ENCODE results near the gene GAS6. TPM values are rescaled to one million over a fixed set of nuclear protein-coding genes. Genes with fewer than 3 reads are reported as not detected.

Gene GAS6
- total RNA-seq, 1 donor from 2014 or later: 215 TPM

DNA sequence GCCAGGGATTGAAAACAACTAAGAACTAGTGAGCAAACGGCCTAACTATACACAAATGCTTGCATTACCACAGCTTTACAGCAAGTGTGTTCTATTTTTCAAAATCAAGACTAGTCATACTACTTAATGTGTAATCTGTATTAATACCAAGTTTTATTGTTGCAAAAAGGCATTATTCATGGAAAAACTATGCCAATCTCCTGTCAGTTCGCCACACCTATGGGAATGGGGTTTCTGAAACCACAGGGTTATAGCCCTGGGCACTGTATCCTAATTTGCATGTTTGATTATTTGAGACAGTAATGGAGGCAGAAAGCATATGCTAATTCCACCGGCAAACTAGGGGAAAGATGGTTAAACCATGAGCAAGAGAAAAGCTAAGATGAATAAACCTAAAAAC, 14.3 kb downstream of the GAS6 start:
- no peak for DNase-seq (ENCODE audit: extremely low spot score in 2 of 2)
- TF ChIP-seq POLR2A (IDR thresholded peaks at IDR 0.05): no peak
- TF ChIP-seq, protein P1, sequence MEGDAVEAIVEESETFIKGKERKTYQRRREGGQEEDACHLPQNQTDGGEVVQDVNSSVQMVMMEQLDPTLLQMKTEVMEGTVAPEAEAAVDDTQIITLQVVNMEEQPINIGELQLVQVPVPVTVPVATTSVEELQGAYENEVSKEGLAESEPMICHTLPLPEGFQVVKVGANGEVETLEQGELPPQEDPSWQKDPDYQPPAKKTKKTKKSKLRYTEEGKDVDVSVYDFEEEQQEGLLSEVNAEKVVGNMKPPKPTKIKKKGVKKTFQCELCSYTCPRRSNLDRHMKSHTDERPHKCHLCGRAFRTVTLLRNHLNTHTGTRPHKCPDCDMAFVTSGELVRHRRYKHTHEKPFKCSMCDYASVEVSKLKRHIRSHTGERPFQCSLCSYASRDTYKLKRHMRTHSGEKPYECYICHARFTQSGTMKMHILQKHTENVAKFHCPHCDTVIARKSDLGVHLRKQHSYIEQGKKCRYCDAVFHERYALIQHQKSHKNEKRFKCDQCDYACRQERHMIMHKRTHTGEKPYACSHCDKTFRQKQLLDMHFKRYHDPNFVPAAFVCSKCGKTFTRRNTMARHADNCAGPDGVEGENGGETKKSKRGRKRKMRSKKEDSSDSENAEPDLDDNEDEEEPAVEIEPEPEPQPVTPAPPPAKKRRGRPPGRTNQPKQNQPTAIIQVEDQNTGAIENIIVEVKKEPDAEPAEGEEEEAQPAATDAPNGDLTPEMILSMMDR (IDR thresholded peaks at IDR 0.05): no peak
- TF ChIP-seq POLR2AphosphoS5 (IDR thresholded peaks at IDR 0.05; ENCODE audit: insufficient read depth in 1 of 2, low read depth in 1 of 2): no peak
- Histone ChIP-seq H3K4me3 (no peak overlapping the region), H3K36me3 (peaks cover 0 to 18% of the 10 kb centered on the region in 2 donors), H3K27ac (peak overlapping the region; percentile 35), H3K9me3 (no peaks in the 10 kb centered on the region), H3K4me1 (peaks cover 74% of the 10 kb centered on the region), H3K27me3 (no peaks in the 10 kb centered on the region)
- intact Hi-C loops (cut with DNase I): no loop called here

DNA sequence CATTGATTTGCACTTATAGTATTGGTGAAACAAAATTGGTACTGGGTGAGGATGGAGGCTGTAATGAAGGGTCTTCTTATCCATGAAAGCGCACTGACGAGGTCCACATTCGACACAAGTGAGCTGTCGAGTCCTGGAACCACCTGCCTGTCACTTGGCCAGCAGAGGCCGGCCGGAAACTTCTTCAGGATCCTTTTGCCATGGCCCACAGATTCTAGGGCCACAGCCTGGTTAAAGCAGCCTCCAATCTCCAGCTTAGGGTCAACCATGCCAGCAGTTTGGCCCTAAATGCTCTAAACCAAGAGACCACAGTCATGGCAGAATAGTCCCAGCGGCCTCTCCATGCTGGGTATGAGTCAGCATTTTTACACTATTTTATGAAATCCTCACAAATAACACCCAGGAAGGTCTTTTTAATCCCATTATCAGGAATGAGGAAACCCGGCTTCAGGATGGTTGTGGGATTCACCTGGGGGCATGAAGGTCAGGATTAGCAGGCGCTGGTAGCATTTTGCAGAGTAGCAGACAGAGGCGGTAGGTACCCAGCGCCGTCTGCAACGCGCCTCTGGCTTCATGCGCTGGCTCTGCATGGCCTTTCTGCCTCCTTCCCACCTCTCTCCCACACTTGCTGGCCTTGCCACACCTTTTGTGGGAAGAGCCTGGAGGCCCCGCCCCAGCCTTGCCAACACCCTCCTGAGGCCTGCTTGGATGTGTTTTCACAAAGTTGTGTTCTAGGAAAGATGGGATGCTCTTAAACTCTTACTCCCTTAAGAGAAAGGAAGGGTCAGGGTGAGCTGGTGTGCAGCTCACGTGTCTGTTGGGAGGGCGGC, 15.2 kb downstream of the GAS6 start:
- H3K27me3 ChIP-seq: no peaks in the 10 kb centered on the region
- no peaks in the 10 kb centered on the region for H3K9me3 ChIP-seq
- H3K4me3 ChIP-seq: no peak overlapping the region
- DNase-seq (ENCODE audit: extremely low spot score in 2 of 2): peak in 1 of 2 donors; percentile 81
- H3K27ac ChIP-seq: peak overlapping the region; percentile 35
- peaks cover 0 to 18% of the 10 kb centered on the region in 2 donors for H3K36me3 ChIP-seq
- intact Hi-C loops (cut with DNase I): no loop called here
- TF ChIP-seq POLR2A (IDR thresholded peaks at IDR 0.05) (no peak), POLR2AphosphoS5 (IDR thresholded peaks at IDR 0.05; ENCODE audit: insufficient read depth in 1 of 2, low read depth in 1 of 2) (peak in 1 of 2 donors; percentile 29)
- peaks cover 71% of the 10 kb centered on the region for H3K4me1 ChIP-seq

DNA sequence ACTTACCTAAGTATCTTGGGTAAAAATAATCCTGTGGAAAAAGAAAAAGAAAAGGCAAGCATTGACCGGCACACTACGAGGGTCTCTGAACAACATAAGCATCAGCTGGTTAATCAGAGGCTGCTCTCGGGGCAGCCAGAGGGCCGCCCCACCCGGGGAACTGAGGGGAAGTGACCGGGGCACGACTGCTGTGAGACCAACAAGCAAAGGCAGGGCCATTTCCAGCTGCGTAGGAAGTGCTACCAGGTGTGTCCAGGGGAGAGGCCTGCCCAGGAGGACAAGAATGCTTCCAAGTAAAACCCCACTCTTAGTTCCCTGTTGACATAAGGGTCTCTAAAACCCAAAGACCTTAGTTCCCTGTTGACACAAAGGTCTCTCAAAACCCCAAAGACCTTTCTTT, 15.9 kb downstream of the GAS6 start:
- no peak overlapping the region for H3K4me3 ChIP-seq
- H3K27ac ChIP-seq: peak overlapping the region; percentile 35
- TF ChIP-seq POLR2AphosphoS5 (IDR thresholded peaks at IDR 0.05; ENCODE audit: insufficient read depth in 1 of 2, low read depth in 1 of 2) (no peak), POLR2A (IDR thresholded peaks at IDR 0.05) (no peak)
- TF ChIP-seq, protein P1 (IDR thresholded peaks at IDR 0.05): no peak
- intact Hi-C loops (cut with DNase I): no loop called here
- H3K9me3 ChIP-seq: no peaks in the 10 kb centered on the region
- peaks cover 0 to 20% of the 10 kb centered on the region in 2 donors for H3K36me3 ChIP-seq
- H3K27me3 ChIP-seq: no peaks in the 10 kb centered on the region
- H3K4me1 ChIP-seq: peaks cover 70% of the 10 kb centered on the region
- no peak for DNase-seq (ENCODE audit: extremely low spot score in 2 of 2)

DNA sequence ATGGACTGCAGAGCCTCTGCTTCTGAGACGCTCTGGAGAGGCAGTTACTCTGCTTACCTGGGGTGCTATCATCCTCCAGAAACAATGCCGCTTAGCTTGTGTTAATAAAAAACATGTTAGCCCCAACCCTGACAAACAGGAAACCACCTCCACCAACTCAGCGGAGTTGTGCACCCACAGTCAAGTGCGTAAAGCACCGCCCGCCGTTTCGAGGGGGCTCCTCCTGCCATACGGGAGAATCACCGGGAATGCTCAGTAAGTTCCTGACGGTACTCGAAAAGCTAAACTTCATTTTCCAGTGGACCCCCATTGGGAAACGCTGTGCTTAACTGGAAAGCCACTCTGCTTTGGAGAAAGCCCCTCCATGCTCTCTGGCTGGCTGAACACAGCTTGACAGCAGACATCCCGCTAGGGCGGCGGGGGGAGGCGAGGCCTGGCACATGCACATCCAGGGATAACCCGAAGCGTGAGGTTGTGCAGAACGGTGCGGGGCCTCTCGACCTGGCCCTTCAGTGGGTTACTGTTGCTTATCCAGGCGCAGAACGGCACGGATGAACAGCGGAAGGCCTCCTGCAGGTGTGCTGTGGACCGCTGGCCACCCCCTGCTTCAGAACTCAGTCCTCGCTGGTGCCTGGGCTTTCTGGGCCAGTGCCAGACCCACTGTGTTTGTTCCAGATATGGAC, 17.1 kb downstream of the GAS6 start:
- intact Hi-C loops (cut with DNase I): no loop called here
- TF ChIP-seq POLR2AphosphoS5 (IDR thresholded peaks at IDR 0.05; ENCODE audit: insufficient read depth in 1 of 2, low read depth in 1 of 2): peak in 1 of 2 donors; percentile 31
- no peak for TF ChIP-seq POLR2A (IDR thresholded peaks at IDR 0.05)
- TF ChIP-seq, protein P1 (IDR thresholded peaks at IDR 0.05): no peak
- DNase-seq (ENCODE audit: extremely low spot score in 2 of 2): no peak
- no peak overlapping the region for H3K27ac ChIP-seq
- H3K9me3 ChIP-seq: no peaks in the 10 kb centered on the region
- no peaks in the 10 kb centered on the region for H3K27me3 ChIP-seq
- H3K4me3 ChIP-seq: no peak overlapping the region
- peaks cover 0 to 29% of the 10 kb centered on the region in 2 donors for H3K36me3 ChIP-seq
- peaks cover 69% of the 10 kb centered on the region for H3K4me1 ChIP-seq

DNA sequence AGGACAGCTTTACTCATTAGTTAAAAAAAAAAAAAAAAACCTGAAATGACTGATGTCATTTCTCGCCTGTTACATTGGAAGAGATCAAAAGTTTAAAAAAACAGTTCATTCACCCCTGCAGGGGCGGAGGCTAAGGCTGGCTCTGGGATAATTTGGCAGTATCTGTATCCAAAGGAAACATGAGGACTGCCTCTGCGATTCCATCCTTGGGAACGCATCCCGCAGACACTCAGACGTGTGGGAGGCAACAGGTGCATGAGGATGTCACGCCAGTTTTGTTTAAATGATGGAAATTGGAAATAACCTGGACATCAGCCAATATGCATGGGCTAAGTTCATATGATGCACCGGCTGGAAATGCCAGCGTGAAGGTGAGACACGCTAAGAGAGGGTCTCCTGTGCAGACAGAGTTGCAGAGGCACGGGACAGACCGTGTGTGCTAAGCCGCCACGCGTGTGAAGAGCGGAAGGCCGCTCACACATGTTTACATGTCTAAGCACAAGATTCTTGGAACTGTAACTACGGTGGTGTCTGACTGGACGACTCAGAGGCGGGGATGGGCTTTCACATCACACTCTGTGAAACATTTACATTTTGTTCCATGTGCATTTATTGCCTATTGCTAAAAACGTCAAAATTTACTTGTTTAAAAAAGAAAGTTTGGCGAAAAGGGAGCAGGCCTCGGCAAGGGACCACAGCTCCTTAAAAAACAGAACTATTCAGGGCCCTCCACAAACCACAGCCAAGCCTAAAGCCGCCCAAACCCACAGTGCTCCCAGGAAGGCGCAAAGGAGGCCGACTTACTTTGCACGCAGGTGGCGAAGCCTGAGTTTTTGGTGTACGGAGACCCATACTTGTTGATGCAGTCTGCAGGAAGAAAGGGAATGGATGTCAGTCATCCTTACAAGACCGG, 17.9 kb downstream of the GAS6 start:
- TF ChIP-seq POLR2AphosphoS5 (IDR thresholded peaks at IDR 0.05; ENCODE audit: insufficient read depth in 1 of 2, low read depth in 1 of 2) (no peak), POLR2A (IDR thresholded peaks at IDR 0.05) (no peak)
- TF ChIP-seq, protein P1 (IDR thresholded peaks at IDR 0.05): no peak
- no peaks in the 10 kb centered on the region for H3K9me3 ChIP-seq
- H3K27ac ChIP-seq: no peak overlapping the region
- peaks cover 73% of the 10 kb centered on the region for H3K4me1 ChIP-seq
- no peak for DNase-seq (ENCODE audit: extremely low spot score in 2 of 2)
- no peaks in the 10 kb centered on the region for H3K27me3 ChIP-seq
- intact Hi-C loops (cut with DNase I): no loop called here
- no peak overlapping the region for H3K4me3 ChIP-seq
- H3K36me3 ChIP-seq: peaks cover 0 to 29% of the 10 kb centered on the region in 2 donors
